ENCODE data around the gene ABCD4.

GRCh38 chr14:74275241-74275841, 27.4 kb downstream of the ABCD4 start:
- TF ChIP-seq, protein P1, sequence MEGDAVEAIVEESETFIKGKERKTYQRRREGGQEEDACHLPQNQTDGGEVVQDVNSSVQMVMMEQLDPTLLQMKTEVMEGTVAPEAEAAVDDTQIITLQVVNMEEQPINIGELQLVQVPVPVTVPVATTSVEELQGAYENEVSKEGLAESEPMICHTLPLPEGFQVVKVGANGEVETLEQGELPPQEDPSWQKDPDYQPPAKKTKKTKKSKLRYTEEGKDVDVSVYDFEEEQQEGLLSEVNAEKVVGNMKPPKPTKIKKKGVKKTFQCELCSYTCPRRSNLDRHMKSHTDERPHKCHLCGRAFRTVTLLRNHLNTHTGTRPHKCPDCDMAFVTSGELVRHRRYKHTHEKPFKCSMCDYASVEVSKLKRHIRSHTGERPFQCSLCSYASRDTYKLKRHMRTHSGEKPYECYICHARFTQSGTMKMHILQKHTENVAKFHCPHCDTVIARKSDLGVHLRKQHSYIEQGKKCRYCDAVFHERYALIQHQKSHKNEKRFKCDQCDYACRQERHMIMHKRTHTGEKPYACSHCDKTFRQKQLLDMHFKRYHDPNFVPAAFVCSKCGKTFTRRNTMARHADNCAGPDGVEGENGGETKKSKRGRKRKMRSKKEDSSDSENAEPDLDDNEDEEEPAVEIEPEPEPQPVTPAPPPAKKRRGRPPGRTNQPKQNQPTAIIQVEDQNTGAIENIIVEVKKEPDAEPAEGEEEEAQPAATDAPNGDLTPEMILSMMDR (IDR thresholded peaks at IDR 0.05; ENCODE audit: extremely low read depth in 1 of 2, insufficient read depth in 1 of 2, low read depth in 1 of 2, low read length in 2 of 2), result no peak
- TF ChIP-seq POLR2A (IDR thresholded peaks at IDR 0.05; ENCODE audit: low read depth, low read length) (no peak), EZH2 (IDR thresholded peaks at IDR 0.05; ENCODE audit: borderline replicate concordance, low read depth, low read length, severe bottlenecking) (no peak), MYC (IDR thresholded peaks at IDR 0.05; ENCODE audit: low read depth, low read length) (no peak), JUN (IDR thresholded peaks at IDR 0.05; ENCODE audit: borderline replicate concordance, insufficient read depth, insufficient read length, low read depth) (no peak), POLR2AphosphoS5 (IDR thresholded peaks at IDR 0.05; ENCODE audit: insufficient read depth, low read depth, low read length) (no peak)
- TF ChIP-seq, protein P2, sequence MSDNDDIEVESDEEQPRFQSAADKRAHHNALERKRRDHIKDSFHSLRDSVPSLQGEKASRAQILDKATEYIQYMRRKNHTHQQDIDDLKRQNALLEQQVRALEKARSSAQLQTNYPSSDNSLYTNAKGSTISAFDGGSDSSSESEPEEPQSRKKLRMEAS (IDR thresholded peaks at IDR 0.05; ENCODE audit: insufficient read depth, insufficient read length), result no peak
